K562 (cell line): ENCODE measurements around the gene CRABP2. TPM values are rescaled to one million over a fixed set of nuclear protein-coding genes. Genes with fewer than 3 reads are reported as not detected.
A peak's percentile ranks its signal among the peaks of the same experiment; 100 is the strongest.

ENCODE experiments used
- ARID1B ChIP-seq: fragments of 450-650 bp; IDR thresholded peaks from 2 replicates; pipeline ENCODE4 v1.6.1; 2016; ENCODE audit warnings: antibody characterized with exemption, mild to moderate bottlenecking, inconsistent platforms
- HMG20B ChIP-seq: fragments of 250-450 bp; sonication (Bioruptor Pico); IDR thresholded peaks from 2 replicates; pipeline ENCODE4 v1.5.0; 2021; ENCODE audit warnings: mild to moderate bottlenecking
- HNRNPK ChIP-seq: fragments of 200-400 bp; formaldehyde crosslinking; IDR thresholded peaks from one replicate; pipeline ENCODE4 v1.6.1; 2018; ENCODE audit warnings: mild to moderate bottlenecking, low read depth, low read length; ENCODE audit not compliant: poor library complexity, severe bottlenecking
- HOXB6 ChIP-seq: fragments of 250-450 bp; sonication (Bioruptor Pico); IDR thresholded peaks from 2 replicates; pipeline ENCODE4 v1.5.1; 2022; ENCODE audit warnings: mild to moderate bottlenecking, borderline replicate concordance
- KLF1 ChIP-seq: fragments of 450-650 bp; IDR thresholded peaks from 2 replicates; pipeline ENCODE4 v1.6.1; 2016; ENCODE audit warnings: missing genetic modification characterization, missing compliant biosample characterization
- NCOA4 ChIP-seq: fragments of 450-650 bp; IDR thresholded peaks from 2 replicates; pipeline ENCODE4 v1.6.1; 2018; ENCODE audit warnings: mild to moderate bottlenecking; ENCODE audit not compliant: partially characterized antibody
- NR1H2 ChIP-seq: sonication (generic); formaldehyde crosslinking; IDR thresholded peaks from 2 replicates; pipeline ENCODE4 v1.4.0; 2020; ENCODE audit warnings: mild to moderate bottlenecking, missing genetic modification reagents
- RFX5 ChIP-seq: IDR thresholded peaks from 2 replicates; pipeline ENCODE4 v1.6.1; 2011; ENCODE audit warnings: low read depth, mild to moderate bottlenecking, improper control_type of control experiment, low read length
- ZBTB8A ChIP-seq: fragments of 450-650 bp; IDR thresholded peaks from 2 replicates; pipeline ENCODE4 v1.6.1; 2018; ENCODE audit warnings: mild to moderate bottlenecking, moderate library complexity; ENCODE audit not compliant: partially characterized antibody
- ZNF324 ChIP-seq: fragments of 250-450 bp; sonication (Bioruptor Pico); IDR thresholded peaks from 2 replicates; pipeline ENCODE4 v1.4.0; 2020; ENCODE audit warnings: mild to moderate bottlenecking
- ZNF764 ChIP-seq: fragments of 250-450 bp; sonication (Bioruptor Pico); IDR thresholded peaks from 2 replicates; pipeline ENCODE4 v1.4.0; 2020; ENCODE audit warnings: low read depth, mild to moderate bottlenecking, moderate library complexity
- ZNF778 ChIP-seq: fragments of 450-650 bp; formaldehyde crosslinking; IDR thresholded peaks from 2 replicates; pipeline ENCODE4 v1.4.0; 2020; ENCODE audit warnings: mild to moderate bottlenecking, moderate library complexity
- polyA plus RNA-seq, 8 experiments: library from polyadenylated mRNA; depleted of rRNA in 4 of 8; stranded (reverse) in 5 of 8; unstranded in 3 of 8; fragments of >200 nt; fragmentation: Nextera tagmentation in 2 of 8; fragmentation: Illumina TruSeq in 1 of 8; extraction: Ambion mirVana in 2 of 8; extraction: Trizol in 1 of 8; gene quantifications; 2 replicates each; pipeline versions ENCODE4 v1.2.1 to v1.2.3, GENCODE V29; 2011 to 2014; ENCODE audit warnings: inconsistent platforms in 1 of 8, missing spikeins in 1 of 8
- total RNA-seq, 7 experiments: library from RNA; depleted of rRNA in 6 of 7; stranded (reverse); fragments of >200 nt in 6 of 7; fragmentation: Illumina TruSeq in 2 of 7; extraction: Trizol in 2 of 7; gene quantifications; 2 replicates each; pipeline versions ENCODE4 v1.2.1 to v1.2.3, GENCODE V29; 2011 to 2021; ENCODE audit warnings: low replicate concordance in 1 of 7
- TF ChIP-seq, protein P1 (sequence below), 2 experiments: fragments of 450-650 bp in 1 of 2; sonication (generic) in 1 of 2; formaldehyde crosslinking in 1 of 2; IDR thresholded peaks in 1 of 2; conservative IDR thresholded peaks in 1 of 2; 2 replicates each; pipeline versions ENCODE4 v1.6.1 to v1.8.1; 2016 to 2023; ENCODE audit warnings: mild to moderate bottlenecking in 2 of 2, moderate library complexity in 2 of 2, inconsistent platforms in 1 of 2, missing genetic modification reagents in 1 of 2
- TF ChIP-seq, protein P2 (sequence below): fragments of 250-450 bp; sonication (Bioruptor Pico); IDR thresholded peaks from 2 replicates; pipeline ENCODE4 v1.4.0; 2020
- TF ChIP-seq, protein P3 (sequence below), 2 experiments: IDR thresholded peaks; 2 replicates each; pipeline ENCODE4 v1.6.1; 2012; ENCODE audit warnings: improper control_type of control experiment in 2 of 2, low read depth in 2 of 2, low read length in 2 of 2, borderline replicate concordance in 1 of 2
- TF ChIP-seq, protein P4 (sequence below), 2 experiments: fragments of 450-650 bp in 1 of 2; sonication (generic) in 1 of 2; formaldehyde crosslinking; conservative IDR thresholded peaks; 2 replicates each; pipeline versions ENCODE4 v1.4.0 to v1.8.1; 2020 to 2022; ENCODE audit warnings: mild to moderate bottlenecking in 1 of 2, missing genetic modification reagents in 1 of 2

CRABP2 gene
- total and polyA plus RNA-seq, 9 of the 15 experiments (the other 6 are each of a cell fraction or from before 2014, with no cell fraction given): 0.30 to 2.5 (median 0.82) TPM

DNA sequence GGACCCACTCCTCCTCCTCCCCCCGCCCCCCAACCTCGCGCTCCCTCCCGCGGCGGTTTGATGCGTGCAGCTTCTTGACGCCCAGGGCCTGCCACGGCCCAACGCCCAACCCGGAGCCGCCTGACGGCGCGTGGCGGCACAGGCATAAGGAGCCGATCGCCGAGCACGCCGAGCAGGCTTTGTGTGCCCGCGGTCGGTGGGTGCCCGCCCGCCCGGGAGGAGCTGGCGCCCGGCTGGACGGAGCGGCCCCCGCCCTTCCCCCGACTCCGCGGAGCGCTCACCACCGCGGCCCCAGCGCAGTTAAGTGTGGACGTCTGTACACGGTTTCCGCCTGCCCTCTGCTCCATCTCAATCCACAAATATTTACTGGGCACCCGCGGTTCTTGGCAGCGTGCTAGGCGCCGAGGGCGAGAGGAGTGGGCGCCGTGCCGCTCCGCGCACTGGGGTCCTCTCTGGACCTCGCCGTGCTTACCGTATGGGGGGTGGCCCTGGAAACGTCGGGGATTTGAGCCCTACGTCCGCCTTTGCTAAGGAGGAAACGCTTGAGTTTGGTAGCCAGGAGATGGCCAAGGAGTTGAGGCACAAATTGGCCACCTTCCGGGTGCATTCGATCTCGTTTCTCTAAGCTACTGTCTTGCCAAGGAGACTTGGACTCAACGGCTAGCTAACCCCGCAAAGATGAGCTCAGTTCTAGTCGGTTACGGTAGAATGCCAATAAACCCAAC lies 46.5 kb upstream of the CRABP2 start (continued):
- TF ChIP-seq, protein P1, sequence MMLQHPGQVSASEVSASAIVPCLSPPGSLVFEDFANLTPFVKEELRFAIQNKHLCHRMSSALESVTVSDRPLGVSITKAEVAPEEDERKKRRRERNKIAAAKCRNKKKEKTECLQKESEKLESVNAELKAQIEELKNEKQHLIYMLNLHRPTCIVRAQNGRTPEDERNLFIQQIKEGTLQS (IDR thresholded peaks at IDR 0.05): no peak
- TF ChIP-seq, protein P1 (CRISPR knock-in tag; conservative IDR thresholded peaks at IDR 0.05): no peak
- TF ChIP-seq, protein P2, sequence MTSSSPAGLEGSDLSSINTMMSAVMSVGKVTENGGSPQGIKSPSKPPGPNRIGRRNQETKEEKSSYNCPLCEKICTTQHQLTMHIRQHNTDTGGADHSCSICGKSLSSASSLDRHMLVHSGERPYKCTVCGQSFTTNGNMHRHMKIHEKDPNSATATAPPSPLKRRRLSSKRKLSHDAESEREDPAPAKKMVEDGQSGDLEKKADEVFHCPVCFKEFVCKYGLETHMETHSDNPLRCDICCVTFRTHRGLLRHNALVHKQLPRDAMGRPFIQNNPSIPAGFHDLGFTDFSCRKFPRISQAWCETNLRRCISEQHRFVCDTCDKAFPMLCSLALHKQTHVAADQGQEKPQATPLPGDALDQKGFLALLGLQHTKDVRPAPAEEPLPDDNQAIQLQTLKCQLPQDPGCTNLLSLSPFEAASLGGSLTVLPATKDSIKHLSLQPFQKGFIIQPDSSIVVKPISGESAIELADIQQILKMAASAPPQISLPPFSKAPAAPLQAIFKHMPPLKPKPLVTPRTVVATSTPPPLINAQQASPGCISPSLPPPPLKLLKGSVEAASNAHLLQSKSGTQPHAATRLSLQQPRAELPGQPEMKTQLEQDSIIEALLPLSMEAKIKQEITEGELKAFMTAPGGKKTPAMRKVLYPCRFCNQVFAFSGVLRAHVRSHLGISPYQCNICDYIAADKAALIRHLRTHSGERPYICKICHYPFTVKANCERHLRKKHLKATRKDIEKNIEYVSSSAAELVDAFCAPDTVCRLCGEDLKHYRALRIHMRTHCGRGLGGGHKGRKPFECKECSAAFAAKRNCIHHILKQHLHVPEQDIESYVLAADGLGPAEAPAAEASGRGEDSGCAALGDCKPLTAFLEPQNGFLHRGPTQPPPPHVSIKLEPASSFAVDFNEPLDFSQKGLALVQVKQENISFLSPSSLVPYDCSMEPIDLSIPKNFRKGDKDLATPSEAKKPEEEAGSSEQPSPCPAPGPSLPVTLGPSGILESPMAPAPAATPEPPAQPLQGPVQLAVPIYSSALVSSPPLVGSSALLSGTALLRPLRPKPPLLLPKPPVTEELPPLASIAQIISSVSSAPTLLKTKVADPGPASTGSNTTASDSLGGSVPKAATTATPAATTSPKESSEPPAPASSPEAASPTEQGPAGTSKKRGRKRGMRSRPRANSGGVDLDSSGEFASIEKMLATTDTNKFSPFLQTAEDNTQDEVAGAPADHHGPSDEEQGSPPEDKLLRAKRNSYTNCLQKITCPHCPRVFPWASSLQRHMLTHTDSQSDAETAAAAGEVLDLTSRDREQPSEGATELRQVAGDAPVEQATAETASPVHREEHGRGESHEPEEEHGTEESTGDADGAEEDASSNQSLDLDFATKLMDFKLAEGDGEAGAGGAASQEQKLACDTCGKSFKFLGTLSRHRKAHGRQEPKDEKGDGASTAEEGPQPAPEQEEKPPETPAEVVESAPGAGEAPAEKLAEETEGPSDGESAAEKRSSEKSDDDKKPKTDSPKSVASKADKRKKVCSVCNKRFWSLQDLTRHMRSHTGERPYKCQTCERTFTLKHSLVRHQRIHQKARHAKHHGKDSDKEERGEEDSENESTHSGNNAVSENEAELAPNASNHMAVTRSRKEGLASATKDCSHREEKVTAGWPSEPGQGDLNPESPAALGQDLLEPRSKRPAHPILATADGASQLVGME (CRISPR knock-in tag): 0 out of 2 replicates have a peak, but pooled peaks have one; percentile 52
- TF ChIP-seq, protein P3, sequence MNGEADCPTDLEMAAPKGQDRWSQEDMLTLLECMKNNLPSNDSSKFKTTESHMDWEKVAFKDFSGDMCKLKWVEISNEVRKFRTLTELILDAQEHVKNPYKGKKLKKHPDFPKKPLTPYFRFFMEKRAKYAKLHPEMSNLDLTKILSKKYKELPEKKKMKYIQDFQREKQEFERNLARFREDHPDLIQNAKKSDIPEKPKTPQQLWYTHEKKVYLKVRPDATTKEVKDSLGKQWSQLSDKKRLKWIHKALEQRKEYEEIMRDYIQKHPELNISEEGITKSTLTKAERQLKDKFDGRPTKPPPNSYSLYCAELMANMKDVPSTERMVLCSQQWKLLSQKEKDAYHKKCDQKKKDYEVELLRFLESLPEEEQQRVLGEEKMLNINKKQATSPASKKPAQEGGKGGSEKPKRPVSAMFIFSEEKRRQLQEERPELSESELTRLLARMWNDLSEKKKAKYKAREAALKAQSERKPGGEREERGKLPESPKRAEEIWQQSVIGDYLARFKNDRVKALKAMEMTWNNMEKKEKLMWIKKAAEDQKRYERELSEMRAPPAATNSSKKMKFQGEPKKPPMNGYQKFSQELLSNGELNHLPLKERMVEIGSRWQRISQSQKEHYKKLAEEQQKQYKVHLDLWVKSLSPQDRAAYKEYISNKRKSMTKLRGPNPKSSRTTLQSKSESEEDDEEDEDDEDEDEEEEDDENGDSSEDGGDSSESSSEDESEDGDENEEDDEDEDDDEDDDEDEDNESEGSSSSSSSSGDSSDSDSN (IDR thresholded peaks at IDR 0.05; ENCODE audit: borderline replicate concordance in 1 of 2, low read depth in 2 of 2, low read length in 2 of 2): no peak
- TF ChIP-seq ZNF764 (CRISPR knock-in tag) (no peak), RFX5 (no peak), NR1H2 (CRISPR knock-in tag) (peak; percentile 65; the same call in 1 of the 2 replicates), KLF1 (tag) (no peak), HMG20B (no peak), HOXB6 (CRISPR knock-in tag) (no peak), NCOA4 (peak; percentile 78), ZBTB8A (no peak), ZNF778 (CRISPR knock-in tag) (no peak), ARID1B (no peak), HNRNPK (peak; percentile 92), ZNF324 (CRISPR knock-in tag) (no peak)
- TF ChIP-seq, protein P4, sequence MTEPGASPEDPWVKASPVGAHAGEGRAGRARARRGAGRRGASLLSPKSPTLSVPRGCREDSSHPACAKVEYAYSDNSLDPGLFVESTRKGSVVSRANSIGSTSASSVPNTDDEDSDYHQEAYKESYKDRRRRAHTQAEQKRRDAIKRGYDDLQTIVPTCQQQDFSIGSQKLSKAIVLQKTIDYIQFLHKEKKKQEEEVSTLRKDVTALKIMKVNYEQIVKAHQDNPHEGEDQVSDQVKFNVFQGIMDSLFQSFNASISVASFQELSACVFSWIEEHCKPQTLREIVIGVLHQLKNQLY (CRISPR knock-in tag; conservative IDR thresholded peaks at IDR 0.05): no peak
